Measurements from ENCODE around the gene SLCO4A1. TPM values are rescaled to one million over a fixed set of nuclear protein-coding genes. Genes with fewer than 3 reads are reported as not detected.
"Not testable (repeated sequence)": the region's sequence is repeated elsewhere in the genome, so short reads cannot be mapped to it uniquely, and the experiment has no call there.

The SLCO4A1 gene
- total RNA-seq, 1 donor from 2014 or later: 63.3 TPM

GRCh38 chr20:62625516-62625915 is 16.8 kb upstream of the SLCO4A1 start:
- Histone ChIP-seq H3K4me3 (no peak overlapping the region), H3K4me1 (peaks cover 32% of the 10 kb centered on the region), H3K27ac (no peak overlapping the region), H3K9me3 (no peaks in the 10 kb centered on the region), H3K27me3 (no peaks in the 10 kb centered on the region), H3K36me3 (no peaks in the 10 kb centered on the region)
- DNase-seq (no peak), ATAC-seq (no peak)
- intact Hi-C loops (cut with DNase I): no loop called here
- no peak for TF ChIP-seq CTCF (IDR thresholded peaks at IDR 0.05)

- no peak for DNase-seq
- Histone ChIP-seq H3K36me3 (no peaks in the 10 kb centered on the region), H3K27me3 (no peaks in the 10 kb centered on the region), H3K9me3 (no peaks in the 10 kb centered on the region), H3K4me3 (no peak overlapping the region), H3K27ac (no peak overlapping the region), H3K4me1 (peaks cover 30% of the 10 kb centered on the region)
- TF ChIP-seq CTCF (IDR thresholded peaks at IDR 0.05): no peak
- intact Hi-C loops (cut with DNase I): no loop called here
- ATAC-seq: no peak
These were observed 16.3 kb upstream of the SLCO4A1 start for GRCh38 chr20:62625921-62626547.

- H3K9me3 ChIP-seq; H3K4me3 ChIP-seq; DNase-seq; H3K27ac ChIP-seq; ATAC-seq; H3K27me3 ChIP-seq; intact Hi-C loops (cut with DNase I); H3K36me3 ChIP-seq: not testable (repeated sequence)
- H3K4me1 ChIP-seq: peaks cover 28% of the 10 kb centered on the region
These were observed 14.9 kb upstream of the SLCO4A1 start for GRCh38 chr20:62627425-62627824.

- intact Hi-C loops (cut with DNase I): no loop called here
These were observed 14.2 kb upstream of the SLCO4A1 start for GRCh38 chr20:62627901-62628612.

GRCh38 chr20:62628691-62629090 is 13.6 kb upstream of the SLCO4A1 start:
- intact Hi-C loops (cut with DNase I): no loop called here
- peaks cover 3% of the 10 kb centered on the region for H3K27me3 ChIP-seq
- no peak overlapping the region for H3K27ac ChIP-seq
- DNase-seq (no peak), ATAC-seq (no peak)
- no peak overlapping the region for H3K4me3 ChIP-seq
- H3K36me3 ChIP-seq: no peaks in the 10 kb centered on the region
- H3K4me1 ChIP-seq: peaks cover 21% of the 10 kb centered on the region
- no peak for TF ChIP-seq CTCF (IDR thresholded peaks at IDR 0.05)
- no peaks in the 10 kb centered on the region for H3K9me3 ChIP-seq

More at GRCh38 chr20:62627901-62628612, 14.2 kb upstream of the SLCO4A1 start:
- no peak for DNase-seq
- peaks cover 25% of the 10 kb centered on the region for H3K4me1 ChIP-seq
- H3K4me3 ChIP-seq: no peak overlapping the region
- H3K27me3 ChIP-seq: no peaks in the 10 kb centered on the region
- H3K9me3 ChIP-seq: no peaks in the 10 kb centered on the region
- no peak for TF ChIP-seq CTCF (IDR thresholded peaks at IDR 0.05)
- no peak for ATAC-seq
- no peak overlapping the region for H3K27ac ChIP-seq
- no peaks in the 10 kb centered on the region for H3K36me3 ChIP-seq

- Histone ChIP-seq H3K9me3 (no peaks in the 10 kb centered on the region), H3K4me1 (peaks cover 10% of the 10 kb centered on the region), H3K36me3 (no peaks in the 10 kb centered on the region), H3K27ac (no peak overlapping the region), H3K27me3 (peaks cover 12% of the 10 kb centered on the region), H3K4me3 (no peak overlapping the region)
- no peak for TF ChIP-seq CTCF (IDR thresholded peaks at IDR 0.05)
- no peak for ATAC-seq
- intact Hi-C loops (cut with DNase I): no loop called here
- no peak for DNase-seq
These were observed 12.3 kb upstream of the SLCO4A1 start for GRCh38 chr20:62629864-62630470.

Measured in upper lobe of right lung (tissue), 1 donor.